Activated naive CD4-positive, alpha-beta T cell treated with Interleukin-2 at 50 U/mL for 16 hours (primary cell): ENCODE results near the gene LRIF1.
A peak's percentile ranks its signal among the peaks of the same experiment; 100 is the strongest.
"Not testable (repeated sequence)": the region's sequence is repeated elsewhere in the genome, so short reads cannot be mapped to it uniquely, and the experiment has no call there.

Source experiments
- DNase-seq: peaks from one replicate; pipeline ENCODE4 v3.0.0-alpha.2; 2020

LRIF1 gene, protein sequence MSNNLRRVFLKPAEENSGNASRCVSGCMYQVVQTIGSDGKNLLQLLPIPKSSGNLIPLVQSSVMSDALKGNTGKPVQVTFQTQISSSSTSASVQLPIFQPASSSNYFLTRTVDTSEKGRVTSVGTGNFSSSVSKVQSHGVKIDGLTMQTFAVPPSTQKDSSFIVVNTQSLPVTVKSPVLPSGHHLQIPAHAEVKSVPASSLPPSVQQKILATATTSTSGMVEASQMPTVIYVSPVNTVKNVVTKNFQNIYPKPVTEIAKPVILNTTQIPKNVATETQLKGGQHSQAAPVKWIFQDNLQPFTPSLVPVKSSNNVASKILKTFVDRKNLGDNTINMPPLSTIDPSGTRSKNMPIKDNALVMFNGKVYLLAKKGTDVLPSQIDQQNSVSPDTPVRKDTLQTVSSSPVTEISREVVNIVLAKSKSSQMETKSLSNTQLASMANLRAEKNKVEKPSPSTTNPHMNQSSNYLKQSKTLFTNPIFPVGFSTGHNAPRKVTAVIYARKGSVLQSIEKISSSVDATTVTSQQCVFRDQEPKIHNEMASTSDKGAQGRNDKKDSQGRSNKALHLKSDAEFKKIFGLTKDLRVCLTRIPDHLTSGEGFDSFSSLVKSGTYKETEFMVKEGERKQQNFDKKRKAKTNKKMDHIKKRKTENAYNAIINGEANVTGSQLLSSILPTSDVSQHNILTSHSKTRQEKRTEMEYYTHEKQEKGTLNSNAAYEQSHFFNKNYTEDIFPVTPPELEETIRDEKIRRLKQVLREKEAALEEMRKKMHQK

DNA sequence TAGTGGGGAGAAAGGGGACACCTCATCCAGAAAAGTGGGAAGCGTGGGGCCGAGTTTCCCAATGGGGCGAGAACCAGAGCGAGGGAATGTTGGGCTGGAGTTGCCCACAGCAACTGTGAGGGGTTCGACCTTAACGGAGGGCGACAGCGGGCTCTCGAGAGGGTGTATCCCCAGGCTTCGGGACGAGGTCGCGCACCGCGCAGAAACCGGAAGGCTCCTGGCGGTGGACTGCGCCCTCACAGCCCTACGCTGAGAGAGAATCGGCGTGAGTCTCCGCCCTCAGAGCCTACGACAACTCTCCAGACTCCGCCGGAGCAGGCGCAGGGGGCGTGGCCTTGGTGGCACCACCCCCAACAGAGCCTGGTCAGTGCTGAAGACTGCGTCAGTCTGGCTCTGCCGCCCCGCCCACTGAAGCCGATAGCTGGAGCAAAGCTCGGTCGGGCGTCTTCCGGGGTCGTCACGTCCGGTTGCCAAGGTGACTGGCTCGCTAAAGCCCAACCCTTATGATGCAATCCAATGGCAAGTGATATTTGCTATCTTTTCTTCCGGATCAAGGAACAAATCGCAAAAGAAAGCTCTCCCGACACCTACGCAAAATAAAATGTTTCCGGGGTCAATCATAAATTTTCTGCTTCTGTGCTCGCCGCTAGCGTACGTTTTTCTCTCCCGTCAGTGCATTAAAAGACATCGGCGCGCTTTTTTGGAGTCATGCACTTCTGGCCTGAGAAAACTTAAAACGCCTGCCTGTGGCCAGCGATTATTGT is at the start of gene LRIF1:
TSS of gene LRIF1 (minus strand) at position 232 of the 764 bp plus-strand sequence. CDS start 234 bp downstream, outside the sequence.
- peak; percentile 100 for DNase-seq

GRCh38 chr1:111008031-111008430 is 44.3 kb upstream of the LRIF1 start:
- no peak for DNase-seq

- no peak for DNase-seq
These were observed 42.8 kb upstream of the LRIF1 start for GRCh38 chr1:111006556-111006955.

DNA sequence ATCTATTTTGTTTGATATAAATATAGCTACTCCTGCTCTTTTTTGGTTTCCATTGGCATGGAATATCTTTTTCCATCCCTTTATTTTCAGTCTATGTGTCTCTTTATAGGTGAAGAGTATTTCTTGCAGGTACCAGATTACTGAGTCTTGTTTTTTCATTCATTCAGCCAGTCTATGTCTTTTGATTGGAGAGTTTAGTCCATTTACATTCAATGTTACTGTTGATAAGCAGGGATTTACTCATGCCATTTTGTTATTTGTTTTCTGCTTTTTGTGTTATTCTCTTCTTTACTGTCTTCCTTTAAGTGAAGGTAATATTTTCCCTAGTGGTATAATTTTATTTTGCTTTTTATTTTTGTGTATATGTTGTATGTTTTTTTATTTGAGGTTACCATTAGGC is 35.9 kb upstream of the LRIF1 start:
- DNase-seq: not testable (repeated sequence)

- DNase-seq: not testable (repeated sequence)
These were observed 28.6 kb upstream of the LRIF1 start for GRCh38 chr1:110992329-110992728.

GRCh38 chr1:110991295-110991694 is 27.6 kb upstream of the LRIF1 start:
- DNase-seq: not testable (repeated sequence)

GRCh38 chr1:110990541-110990940 is 26.8 kb upstream of the LRIF1 start:
- no peak for DNase-seq

DNA sequence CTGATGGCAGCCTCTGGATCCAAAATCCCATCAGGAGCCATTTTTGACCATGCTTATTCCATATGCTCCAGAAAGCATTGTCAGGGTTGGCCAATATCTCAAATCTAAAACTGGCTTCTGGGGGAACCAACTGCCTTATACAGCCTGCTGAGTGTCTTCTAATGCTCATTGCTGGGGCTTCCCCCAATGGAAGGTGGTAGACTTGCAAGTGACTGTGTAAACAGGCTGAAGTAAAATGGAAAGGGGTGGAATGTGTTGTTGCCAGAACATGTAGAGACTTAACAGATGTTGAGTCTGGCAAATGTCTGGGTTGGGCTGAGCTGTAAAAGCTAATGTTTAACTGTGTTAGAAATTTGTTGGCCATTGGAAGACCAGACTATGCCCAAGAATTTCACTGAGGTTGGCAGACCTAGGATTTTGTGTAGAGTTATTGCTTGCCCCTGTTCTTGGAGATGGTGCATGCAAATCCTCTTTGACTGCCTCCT is 22.7 kb upstream of the LRIF1 start:
- no peak for DNase-seq

DNA sequence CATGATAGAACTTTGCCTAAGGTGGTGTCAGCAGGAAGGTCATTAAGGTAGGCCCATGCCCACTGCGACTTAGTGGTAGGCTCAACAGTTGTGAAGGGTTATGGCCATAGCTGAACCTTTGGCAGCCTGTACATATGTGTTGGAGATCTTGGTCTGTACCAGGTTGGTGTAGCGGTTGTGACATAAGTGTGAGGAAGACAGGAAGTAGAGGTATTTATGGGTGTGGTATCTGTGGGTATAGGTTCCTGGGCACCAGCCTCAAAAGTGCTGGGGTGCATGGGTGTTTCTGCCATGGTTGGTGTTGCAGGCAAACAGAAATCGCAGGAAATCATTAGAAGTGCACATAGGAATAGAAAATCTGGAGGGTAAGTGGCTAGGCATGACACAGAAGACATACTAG is 18.6 kb upstream of the LRIF1 start:
- no peak for DNase-seq

- no peak for DNase-seq
These were observed 15.4 kb upstream of the LRIF1 start for GRCh38 chr1:110979154-110979553.

DNA sequence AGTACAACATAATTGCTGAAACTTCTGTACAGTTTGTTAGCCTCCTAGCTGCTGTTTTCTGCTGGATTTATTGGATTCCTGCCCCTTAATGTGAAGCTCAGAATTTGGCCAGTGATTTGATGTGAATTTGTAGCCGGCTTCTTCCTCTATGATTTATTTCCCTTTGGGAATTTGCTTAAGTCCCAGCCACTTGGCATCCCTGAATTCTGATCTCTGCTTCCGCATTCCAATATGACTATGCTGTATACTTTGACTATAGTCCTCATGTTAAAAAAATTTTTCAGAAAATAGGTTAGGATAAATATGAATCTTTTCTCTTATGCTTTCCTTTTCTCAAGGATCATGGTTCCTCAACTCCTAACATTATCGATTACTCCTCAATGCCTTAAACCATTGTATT is 12.4 kb upstream of the LRIF1 start:
- no peak for DNase-seq

GRCh38 chr1:110975265-110975664 is 11.5 kb upstream of the LRIF1 start:
- no peak for DNase-seq

- DNase-seq: no peak
These were observed 3.5 kb upstream of the LRIF1 start for GRCh38 chr1:110967256-110967655.

DNA sequence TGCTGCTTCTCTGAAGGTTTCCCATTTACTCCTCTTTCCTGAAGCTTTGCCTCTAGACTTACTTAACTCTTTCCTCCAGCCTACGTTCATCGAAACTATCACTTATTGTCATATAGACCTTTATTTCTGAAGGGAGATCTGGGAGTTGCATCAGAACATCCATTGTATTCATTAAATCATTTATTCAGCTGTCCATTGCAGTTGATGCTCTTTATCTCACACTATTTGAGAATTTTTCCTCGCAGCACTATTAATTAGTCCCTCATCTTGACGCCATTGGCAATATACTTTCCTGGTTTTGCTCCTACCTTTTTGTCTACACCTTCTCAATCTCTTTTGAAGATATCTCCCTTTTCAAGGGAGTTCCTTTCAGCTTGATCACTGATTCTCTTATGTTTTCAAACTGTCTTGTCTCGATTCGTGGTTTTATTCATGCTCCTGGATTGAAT is 757 bp upstream of the LRIF1 start:
- no peak for DNase-seq

GRCh38 chr1:110962892-110963690 is 631 bp downstream of the LRIF1 start:
- DNase-seq: peak; percentile 61

- DNase-seq: no peak
These were observed 1.8 kb downstream of the LRIF1 start for GRCh38 chr1:110961902-110962301.

DNA sequence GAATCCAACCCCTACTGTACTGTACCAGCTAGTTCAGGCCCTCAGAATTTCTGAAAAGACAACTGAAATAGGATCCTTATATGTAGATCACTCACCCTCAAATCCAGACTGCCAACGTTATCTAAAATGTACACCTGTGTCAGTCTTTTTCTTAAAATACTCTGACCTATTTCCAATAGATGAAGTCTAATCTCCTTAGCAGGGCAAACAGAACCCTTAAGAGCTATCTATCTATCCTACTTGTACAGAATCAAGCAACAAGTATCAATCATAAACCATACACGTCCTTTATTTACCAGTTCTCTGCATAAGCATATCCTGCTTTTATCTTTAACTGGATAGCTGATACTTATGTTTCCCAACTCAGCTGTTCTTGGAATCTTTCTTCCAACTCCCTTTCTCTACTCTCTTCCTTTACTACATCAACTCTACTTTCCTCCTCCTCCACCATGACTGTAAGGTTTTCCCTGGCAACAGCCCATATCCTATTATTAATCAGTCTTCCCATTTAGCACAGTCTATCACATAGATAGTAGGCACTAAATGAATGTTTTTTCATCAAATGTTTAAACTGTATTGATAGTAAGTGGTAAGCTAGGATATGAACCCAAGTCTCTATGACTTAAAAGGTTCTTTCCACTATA is 2.8 kb downstream of the LRIF1 start:
- DNase-seq: no peak

DNA sequence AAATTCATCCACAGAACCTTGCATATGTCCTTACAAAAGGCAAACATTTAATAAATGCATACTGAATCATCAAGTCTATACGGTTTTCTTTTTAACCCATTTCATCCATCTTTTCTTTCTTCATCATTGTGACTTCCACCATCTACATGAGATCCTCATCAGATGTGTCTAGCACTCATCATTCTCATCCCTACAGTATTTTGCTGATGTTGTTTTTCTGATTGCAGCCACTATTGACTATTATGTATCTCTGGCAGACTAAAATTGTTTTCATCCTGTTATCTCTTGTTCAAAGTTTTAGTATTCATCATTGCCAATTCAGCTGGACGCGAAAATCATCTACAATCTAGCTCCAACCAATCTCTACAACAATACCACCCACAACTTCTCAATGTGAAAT is 5.9 kb downstream of the LRIF1 start:
- no peak for DNase-seq

DNA sequence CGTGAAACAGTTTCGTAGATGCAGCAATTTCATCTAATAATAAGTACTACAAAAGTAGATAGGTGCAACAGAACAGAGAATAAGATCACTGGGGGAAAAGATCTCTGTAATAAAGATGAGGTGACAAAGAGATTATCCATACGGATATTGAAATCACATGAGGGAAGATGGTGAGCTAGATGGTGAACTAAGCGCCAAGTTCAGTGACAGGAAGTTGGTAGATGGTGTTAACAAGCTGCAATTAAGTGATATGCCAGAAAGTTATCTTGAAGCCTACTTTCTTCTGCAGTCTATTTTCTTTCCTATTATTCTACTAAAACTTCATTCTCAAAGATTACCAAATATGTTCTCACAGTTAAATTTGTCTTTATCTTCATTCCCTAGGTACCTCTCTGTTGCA is 7.1 kb downstream of the LRIF1 start:
- no peak for DNase-seq

DNA sequence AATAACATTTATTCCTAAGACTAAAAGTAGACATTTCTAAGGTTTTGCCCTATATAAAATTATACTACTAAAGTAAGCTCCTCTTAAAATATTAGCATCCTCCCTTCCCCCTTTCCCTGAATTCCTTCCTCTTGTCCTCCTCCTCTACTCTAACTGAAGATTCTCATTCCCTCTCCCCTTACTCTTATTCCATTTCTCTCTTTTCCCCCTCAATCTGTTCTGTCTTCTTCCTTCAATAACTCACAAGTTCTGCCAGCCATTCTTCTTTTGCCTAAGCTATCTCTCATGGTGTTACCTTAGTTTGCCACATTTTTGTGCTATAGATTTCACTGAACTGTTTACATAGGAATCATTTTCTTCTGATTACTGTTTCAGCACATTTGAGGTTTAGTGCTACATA is 10.7 kb downstream of the LRIF1 start:
- no peak for DNase-seq

DNA sequence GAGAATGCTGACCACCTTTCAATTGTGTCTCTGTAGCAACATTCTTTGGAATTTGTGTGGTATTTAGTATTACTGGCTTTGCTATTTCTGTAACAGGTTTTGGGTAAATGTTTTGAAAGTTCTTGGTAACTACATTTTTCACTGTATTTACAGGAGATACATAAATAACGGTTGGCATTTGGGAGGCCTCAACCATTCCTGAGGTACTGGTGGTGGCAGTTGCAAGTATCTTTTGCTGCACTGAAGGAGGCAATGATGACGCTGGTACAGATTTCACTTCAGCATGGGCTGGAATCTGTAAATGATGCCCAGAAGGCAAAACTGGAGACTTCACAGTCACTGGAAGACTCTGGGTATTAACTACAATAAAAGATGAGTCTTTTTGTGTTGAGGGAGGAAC is 11.7 kb downstream of the LRIF1 start:
- DNase-seq: no peak

GRCh38 chr1:110951161-110951560 is 12.6 kb downstream of the LRIF1 start:
- no peak for DNase-seq
